ENCODE data around the gene SATB2.

Gene SATB2

DNA sequence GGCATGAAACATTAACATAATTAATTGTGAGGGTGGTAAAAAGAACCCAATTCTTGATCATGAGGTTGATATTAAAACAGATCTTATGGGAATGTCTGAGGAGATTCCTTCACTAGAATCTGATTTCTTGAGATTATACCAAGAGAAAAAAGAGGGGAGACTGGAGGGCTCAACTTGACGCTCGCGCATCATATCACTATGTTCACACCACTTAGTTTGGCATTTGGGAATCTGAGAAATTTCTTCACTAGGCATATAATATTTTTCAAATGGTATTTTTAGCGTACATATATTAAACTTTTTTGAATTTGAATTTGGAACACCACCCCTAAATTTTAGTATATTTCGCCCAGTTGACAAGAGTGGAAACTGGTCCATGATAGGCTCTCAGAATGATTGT is 140.1 kb downstream of the SATB2 start:
- DNase-seq = no peak

DNA sequence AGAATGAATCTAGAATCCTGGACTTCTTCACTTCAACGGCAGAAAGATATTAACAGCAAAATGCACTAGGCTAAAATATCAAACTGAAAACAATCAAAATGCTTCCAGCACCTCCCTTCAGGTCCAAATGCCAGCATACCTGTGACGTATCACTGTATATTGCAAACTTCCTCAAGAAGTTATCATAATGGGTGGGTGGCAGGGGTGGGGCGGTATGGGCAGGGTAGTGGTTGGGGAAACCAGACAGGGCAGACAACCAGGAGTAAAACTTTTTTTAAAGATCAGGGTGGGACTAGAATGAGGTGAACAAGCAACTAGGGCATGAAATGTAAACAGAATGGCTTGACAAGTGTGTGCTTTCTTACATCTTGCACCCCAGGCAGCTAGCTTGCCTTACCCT is 140.9 kb downstream of the SATB2 start:
- DNase-seq = no peak

DNA sequence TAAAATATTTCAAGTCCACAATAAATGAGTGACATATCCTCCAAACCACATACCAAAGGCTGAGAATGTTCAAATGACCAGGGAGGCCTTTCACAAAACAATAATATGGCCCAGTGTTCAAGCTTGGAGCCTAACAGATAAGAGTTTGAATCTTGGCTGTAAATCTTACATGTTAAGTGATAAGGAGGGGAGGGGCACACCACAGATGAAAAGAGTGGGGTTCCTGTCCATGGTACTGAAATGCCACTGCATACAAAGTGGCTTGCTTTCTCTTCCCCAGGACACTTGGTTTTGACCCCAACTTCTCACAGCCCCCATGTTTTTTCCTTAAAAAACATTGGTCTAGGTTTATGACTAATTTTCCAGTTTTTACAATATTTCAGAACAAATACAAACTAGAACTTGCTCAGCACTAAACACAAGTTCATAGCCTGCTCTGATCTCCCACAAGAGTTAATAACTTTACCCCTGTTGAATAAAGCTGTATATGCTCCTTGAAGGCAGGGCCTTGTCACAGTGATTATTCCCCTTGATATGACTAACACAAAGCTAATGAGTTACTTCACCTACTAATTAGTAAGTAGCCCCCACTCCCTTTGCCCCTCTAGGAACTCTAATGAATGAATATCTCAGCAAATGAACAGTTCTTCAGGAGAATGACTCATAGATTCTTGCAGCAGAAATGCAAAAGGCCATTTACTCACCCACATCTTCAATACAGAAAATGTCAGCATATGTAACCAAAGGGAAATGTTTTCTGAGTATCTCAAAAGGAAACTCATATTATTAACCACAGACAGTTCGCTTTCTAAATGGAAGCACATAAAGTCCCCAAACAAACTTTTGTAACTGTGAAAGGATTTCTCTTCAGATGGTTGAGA is 142.2 kb downstream of the SATB2 start:
- DNase-seq = no peak

DNA sequence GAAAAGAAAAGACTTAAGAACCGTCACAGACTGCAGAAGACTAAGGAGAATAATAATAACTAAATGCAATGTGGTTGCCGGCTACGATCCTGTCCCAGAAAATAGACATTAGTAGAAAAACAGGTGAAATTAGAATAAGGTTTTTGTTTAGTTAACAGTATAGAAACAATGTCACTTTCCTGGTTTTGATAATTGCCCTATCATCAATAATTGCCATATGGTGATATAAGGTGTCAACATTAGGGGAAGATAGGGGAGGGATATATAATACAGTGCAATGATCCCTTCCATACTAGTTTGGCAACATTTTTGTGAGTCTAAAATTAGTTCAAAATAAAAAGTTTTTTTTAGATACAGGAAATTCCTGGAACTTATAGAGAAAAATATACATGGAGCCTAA is 144.8 kb downstream of the SATB2 start:
- no peak for DNase-seq

DNA sequence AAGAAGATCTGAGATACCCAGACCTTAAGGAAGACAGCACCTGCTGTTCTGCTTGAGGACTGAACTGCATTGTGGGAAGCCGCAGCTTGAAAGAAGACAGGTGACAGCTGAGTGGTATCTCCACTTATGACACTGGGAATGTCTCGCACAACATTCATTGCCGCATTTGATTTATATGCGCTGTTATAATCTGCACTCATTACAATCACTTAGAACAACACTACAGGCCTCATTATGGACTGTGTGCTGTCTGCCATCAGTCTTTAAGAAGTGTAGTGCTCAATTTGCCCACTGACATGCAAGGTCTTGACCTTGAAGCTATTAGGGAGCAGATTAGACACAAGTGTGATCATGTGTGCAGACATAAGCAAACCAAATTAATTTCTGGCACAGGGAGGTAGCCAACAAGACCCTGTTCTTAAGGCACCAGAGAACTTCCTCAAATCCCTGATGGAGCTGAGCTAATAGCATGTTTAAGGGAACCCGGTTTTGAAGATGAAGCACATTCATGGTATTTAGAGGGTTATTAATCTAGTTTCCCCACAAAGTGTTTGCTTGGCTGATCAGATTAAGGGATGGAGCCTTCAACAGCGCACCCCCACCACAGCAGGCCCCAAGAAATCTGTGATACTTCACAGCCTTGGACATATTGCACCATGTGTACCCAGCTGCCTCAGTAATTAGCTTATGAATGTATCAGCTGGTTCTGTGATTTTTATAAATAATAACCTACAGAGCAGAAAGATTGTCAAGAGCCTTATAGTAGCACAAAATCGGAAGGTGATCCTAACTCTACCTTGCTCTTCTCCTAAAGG is 146.8 kb downstream of the SATB2 start:
- no peak for DNase-seq

DNA sequence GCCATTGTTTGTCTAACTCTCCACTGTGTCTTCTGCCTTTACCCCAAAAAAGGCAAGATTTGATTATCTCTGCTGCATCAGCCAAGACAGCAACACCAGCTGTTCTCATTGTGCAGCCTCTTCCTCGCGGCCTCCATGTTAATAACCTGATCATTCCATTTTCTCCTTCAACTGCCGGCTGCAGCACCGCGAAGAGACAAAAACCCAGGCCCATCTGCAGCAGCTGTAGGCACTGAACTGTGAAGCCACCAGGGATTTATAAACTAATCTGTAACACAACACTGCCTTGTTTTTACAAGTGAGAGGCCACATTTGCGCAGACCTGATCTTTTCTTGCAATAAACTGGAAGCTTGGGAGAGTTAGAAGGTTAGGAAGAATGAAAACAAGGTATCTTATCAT is 147.8 kb downstream of the SATB2 start:
- no peak for DNase-seq

DNA sequence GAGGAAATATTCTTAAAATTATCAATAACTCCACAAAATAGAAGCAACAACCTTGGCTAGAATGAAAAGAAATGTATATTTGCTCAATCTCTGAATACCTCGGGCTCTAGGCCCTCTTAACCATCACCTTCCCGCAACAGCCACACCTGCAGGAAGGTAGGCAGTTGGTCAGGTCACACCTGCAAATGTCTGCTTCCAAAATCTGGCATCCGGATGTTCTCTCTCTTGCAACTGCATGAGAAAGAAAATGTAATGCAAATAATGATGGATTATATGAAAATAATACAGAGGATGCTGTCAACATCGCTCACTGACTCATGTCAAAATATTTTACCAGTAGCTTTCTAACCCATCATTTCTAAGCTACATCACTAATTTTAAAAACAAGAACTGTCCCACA is 148.3 kb downstream of the SATB2 start:
- no peak for DNase-seq

DNA sequence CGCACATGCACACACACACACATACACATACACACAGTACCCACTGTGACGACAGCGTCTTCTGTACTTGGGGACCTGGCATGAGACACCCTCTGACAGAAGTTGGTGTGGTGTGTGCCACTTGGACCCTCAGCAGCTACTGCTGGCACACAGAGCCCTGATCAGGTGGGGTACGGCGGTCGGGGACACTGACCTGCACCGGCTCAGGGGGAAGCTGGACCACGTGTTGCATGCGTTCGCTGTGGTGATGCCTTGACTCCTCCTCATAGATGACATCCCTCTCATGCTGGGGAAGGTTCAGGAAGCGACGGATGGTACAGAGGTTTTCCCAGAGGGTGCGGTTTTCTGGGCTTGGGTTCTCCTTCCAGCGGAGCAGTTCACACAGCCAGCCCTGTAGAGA is 149.2 kb downstream of the SATB2 start:
- DNase-seq = no peak

DNA sequence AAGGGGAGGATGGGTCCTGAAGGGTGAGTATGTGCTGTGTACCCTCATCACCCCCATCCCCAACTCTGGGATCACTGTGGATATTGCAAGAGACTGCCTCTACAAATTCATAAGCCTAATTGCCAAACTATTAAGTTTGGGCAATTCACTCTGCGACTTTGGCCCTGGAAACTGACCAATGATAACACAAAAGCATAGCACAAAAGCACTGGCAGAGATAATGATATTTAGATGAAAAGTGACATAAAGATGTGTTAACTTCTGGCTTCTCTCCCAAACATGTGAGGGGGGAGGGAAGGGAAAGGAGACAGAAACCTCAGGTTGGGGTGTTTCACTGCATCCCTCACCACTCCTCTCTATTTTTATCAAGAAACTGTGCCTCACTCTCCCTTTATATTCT is 150.3 kb downstream of the SATB2 start:
- no peak for DNase-seq

DNA sequence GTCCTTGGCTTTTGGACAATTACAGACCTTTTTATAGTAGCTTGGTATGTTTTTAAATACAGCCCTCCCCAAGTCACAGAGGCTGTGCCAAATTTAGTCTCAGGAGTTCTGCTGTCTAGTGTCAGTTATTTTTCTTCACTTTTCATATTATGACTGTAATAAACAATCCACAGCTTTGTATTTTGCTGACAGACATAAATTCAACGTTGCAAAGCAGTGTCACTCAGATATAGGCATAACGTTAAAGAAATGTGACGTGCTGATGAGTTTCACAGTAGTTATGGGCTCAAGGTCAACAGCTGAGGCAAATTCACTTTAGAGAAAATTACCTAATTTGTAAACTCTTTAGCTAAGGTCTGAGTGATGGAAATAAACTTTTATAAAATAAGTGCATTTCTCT is 151.6 kb downstream of the SATB2 start:
- DNase-seq = no peak

DNA sequence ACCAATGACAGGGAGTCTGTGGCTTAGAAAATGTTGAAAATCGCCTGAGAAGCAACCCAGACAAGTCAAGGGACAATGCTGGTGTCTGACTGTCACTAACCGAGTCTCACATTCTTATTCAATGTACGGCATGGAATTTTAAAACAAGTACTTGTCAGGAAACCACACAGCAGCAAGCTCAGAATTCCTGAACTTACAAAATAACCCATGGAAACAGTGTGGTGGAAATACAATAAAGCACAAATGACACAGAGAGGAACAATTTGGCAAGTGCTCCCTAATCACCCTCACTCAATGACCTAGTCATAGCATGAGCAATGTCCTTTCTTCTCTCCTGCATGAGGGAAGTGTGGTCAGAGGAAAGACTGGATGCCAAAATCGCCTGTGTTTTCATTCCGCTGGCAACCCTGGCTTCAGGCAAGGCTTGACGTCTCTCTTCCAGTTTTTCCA is 154.0 kb downstream of the SATB2 start:
- DNase-seq = no peak

DNA sequence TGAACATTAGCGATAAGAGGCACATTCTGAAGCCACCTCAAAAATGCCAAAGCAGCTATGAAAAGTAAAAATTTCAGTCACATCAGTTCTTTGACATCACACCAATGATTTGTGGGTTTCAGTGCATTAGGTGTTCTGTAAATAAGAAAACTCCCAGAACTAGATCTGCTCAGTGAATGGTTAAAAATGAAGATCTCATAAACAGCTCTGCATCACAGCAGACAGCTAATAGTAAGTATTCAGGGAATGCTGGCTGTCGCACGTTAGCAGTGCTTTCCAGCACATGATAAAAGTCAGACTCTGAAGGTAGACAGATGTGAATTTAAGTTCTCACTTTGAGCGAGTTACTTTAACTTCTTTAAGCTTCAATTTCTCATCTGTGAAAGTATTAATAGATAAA is 154.9 kb downstream of the SATB2 start:
- no peak for DNase-seq

DNA sequence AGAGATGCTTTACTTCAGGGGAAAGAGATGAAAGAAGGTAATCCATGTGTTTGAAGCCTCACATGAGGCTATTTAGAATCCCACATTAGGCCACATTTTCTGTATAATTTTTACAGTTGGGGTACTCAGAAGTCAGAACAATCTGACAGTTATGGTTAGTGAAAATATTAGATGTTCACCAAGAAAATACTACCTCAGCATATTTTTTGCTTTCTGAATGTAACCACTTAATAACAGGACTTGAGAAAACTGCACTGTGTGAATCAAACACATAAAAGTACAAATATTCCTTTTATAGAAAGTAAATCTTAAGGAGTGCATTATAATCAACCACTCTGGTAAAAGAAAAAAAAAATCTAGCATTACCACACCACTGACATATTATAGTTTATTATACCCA is 169.3 kb downstream of the SATB2 start:
- DNase-seq = no peak

DNA sequence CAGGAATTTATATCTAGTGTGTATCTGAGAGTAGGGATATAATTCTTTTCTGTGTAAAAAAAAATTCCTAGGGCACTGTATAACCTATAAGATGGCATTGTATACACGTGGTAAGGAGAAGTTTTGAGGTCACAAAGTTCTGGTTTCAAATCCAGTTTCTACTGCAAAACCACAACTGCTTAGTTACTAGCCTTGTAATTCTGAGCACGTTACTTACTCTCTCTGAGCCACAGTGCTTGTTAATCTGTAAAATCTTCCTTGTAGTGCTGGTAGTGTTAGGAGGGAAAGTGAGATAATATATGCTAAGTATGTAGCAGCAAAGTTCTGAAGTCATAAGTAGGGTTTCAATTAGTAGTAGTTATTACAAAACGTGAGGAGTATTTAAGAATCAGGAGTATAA is 175.4 kb downstream of the SATB2 start:
- DNase-seq = no peak

DNA sequence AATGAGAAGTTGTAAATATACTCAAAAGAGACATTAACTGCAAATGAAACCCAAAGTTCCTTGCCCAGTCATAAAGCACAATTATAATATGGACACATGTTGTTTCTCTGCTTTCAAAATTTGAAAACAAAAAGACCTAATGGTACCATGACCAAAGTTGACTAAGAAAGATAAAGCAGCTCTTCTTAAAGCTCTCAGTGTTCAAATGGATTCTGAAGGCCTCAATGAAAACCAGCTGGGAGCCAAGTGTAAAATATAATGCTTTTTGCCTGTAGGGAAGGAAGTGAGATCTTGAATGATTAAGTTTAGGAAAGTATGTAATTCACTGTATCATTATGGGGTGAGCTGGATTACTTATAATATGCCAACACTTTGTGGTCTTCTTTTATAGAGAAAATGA is 178.6 kb downstream of the SATB2 start:
- no peak for DNase-seq

DNA sequence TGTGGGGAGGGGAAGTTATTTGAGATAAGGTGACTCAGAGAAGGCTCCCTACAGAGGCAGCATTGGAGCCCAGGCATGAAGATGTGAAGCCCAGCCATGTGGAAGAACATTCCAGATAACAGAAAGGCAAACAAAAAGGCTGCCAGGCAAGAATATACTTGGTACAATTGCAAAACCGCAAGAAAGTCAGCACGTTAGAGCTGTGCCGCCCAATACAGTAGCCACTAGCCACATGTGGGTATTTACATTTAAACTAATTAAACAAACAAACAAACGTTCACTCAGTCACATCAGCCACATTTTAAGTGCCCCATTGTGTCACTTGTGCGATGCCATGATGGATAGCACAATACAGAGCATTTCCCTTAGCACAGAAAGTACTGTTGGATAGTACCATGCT is 179.6 kb downstream of the SATB2 start:
- no peak for DNase-seq

DNA sequence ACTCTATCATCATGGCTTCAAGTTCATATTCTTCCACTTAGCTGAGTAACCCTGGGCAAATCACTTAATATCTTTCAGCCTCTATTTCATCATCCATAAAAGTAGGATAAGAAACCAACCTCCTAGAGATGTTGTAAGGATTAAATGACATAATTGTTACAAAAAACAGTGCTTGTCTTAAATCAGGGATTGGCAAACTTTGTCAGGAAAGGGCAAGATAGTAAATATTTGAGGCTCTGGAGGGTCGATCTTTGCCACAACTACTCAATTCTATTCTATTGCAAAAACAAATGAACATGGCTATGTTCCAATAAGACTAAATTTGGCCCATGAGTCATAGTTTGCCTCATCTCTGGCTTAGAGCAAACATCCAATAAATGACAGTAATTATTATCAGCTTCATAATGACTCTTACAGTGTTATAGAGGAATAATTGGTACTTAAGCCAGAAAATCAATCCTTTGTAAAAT is 184.7 kb downstream of the SATB2 start:
- no peak for DNase-seq

DNA sequence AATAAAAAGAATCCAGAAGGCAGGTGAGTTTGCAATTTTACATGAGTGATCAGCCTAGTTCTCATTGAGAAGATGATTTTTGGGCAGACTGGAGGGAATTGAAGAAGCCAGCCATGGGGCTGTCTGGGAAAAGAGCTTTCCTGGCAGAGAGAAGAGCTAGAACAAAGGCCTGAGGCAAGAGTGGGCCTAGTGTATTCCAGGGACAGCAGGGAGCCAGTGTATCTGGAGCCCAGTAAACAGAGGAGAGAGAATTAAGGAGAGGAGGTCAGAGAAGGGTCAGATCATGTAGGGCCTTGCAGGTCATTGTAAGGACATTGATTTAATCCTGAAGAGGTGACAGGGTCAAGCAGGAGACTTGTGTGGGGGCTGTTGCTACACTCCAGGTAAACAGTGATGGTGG is 195.8 kb downstream of the SATB2 start:
- no peak for DNase-seq

DNA sequence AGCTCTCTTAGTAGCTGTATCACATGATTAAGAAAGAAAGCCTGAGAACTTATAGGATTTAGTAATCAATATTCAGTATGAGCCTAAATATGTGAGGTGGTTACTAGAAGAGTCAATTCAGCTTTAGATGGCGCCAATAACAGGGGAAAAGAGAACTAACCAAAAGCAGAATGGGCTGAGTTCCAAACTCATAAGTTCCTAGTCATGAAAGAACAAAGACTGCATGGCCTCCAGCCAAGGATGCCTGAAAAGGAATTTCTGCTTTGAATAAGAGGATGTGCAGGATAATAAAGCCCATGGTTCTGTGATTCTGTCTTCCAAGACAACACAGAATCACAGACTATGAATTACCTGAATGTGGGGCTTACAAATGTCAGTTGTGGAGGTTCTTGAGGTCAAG is 196.5 kb downstream of the SATB2 start:
- DNase-seq = no peak

DNA sequence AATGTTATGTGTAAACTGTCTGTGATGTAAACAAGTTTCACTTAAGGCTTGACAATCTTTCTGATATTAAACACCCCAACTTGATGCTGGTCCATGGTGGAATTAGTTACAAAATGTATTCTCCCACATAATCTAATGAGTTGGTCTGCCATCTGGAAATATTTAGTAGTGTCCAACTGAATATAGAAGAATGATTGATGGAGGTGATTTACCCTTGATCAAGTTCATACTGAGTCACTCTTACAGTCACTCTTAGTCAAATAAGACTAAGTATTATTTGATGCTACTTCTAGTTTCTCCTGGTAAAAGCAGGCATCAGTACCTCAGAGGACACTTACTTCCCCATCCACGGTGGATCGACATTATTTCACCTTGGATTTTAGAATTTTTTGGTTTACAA is 198.1 kb downstream of the SATB2 start:
- DNase-seq = no peak

DNA sequence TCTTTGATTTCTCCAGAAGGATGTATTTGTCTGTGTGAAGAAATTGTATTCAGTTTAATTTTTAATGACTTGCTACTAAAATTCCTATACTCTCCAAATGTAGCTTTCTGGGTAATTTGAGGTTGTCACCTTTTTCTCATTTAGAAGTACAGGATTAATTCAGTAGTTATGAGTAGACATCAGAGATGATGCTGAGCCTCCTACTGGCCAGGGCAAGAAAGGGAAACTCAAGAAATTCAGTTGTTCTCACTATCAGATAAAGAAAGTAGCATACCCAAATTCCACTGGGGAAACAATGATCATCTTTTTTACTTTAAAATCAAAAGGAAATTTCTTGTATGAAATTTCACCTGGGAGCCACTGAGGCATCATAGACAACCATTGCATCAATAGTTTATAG is 199.4 kb downstream of the SATB2 start:
- DNase-seq = no peak

DNA sequence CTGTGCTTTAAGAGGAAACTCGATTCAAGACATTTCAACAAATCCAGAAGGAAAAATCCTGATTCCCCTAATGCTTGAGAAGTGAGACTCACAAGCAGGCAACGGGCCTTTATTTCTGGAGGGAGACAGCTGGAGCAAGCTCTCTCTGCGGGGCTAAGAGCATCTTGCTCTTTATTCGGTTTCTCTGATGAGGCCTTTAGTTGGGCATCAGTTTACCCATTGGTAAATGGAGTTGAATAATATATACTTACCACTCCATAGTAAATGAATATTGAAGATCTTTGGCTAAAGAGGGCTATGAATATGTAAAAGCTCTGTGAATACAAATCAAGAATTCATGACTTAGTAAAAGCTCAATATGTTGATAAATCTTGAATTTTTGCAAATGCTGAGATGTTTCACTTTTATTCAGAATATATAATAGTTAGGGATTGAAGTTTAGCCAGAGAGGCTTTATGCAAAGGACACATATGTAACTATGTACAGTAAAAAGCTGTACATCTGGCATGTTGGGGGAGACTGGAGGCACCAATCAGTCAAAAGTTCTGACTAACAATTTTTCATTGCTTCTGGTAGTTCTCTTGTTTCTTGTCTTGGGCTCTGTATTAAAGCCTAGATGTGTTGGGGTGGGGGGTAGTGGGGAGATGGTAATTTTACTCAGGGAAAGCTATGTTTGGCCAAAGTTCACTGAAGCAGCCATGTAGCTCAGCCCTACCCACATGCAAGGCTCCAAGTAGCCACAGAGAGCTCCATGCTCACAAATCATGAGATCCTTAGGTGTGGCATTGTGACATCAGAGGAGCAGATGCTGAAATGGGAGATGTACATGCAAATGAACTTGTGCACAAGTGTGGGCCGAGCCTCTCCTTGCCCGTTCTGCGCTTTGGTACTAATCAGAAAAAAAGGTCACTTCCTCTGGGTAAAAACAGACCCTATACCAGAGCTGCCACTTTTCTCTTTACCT is 200.2 kb downstream of the SATB2 start:
- DNase-seq = no peak

DNA sequence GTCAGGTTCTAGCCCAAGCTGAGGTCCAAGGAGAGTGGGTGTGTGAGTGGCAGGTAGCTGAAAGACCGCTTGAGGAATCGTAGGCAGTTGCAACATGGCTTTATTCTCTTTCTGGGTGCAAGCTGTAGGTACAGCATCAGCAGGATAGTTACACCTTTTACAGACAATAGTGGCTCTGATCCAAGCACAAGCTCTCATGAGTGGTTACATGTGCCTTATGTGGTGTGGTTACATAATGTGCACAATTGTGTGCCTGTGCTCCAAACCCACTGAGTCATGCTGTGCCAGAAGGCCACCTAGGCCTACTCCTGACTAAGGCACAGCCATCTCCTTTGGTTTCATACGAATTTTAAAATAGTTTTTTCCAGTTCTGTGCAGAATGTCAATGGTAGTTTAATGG is 227.6 kb downstream of the SATB2 start:
- DNase-seq = no peak

All from activated CD4-positive, alpha-beta T cell treated with anti-CD3 and anti-CD28 coated beads, Interleukin-2, amount 50 U/mL, for 4 hours (primary cell).